Activated T-cell treated with anti-CD3 and anti-CD28 coated beads, Interleukin-2, amount 50 U/mL, for 24 hours (primary cell): ENCODE data around the gene CDC42BPB.

Experiments used
- DNase-seq: peaks from one replicate; pipeline ENCODE4 v3.0.0-alpha.2; 2020
- H3K27ac Mint-ChIP-seq: 2 replicates; pipeline ENCODE4 v1.8.0; 2020; ENCODE audit warnings: mild to moderate bottlenecking, mixed read lengths
- H3K27me3 Mint-ChIP-seq: 2 replicates; pipeline ENCODE4 v1.8.0; 2020; ENCODE audit warnings: mixed read lengths
- H3K36me3 Mint-ChIP-seq: 2 replicates; pipeline ENCODE4 v1.8.0; 2020; ENCODE audit warnings: low read depth, mixed read lengths
- H3K4me1 Mint-ChIP-seq: 2 replicates; pipeline ENCODE4 v1.8.0; 2020; ENCODE audit warnings: low read depth, mixed read lengths
- H3K4me3 Mint-ChIP-seq: 2 replicates; pipeline ENCODE4 v1.8.0; 2020; ENCODE audit warnings: mild to moderate bottlenecking, moderate library complexity, mixed read lengths
- H3K9me3 Mint-ChIP-seq: 2 replicates; pipeline ENCODE4 v1.8.0; 2020; ENCODE audit warnings: mixed read lengths

Gene CDC42BPB

GRCh38 chr14:103070971-103071542, 13.7 kb upstream of the CDC42BPB start:
- Mint-ChIP-seq H3K36me3 (no peaks in the 10 kb centered on the region), H3K4me3 (no peak overlapping the region), H3K9me3 (no peaks in the 10 kb centered on the region), H3K27ac (no peak overlapping the region), H3K27me3 (peaks cover 8% of the 10 kb centered on the region), H3K4me1 (peaks cover 1% of the 10 kb centered on the region)
- no peak for DNase-seq

DNA sequence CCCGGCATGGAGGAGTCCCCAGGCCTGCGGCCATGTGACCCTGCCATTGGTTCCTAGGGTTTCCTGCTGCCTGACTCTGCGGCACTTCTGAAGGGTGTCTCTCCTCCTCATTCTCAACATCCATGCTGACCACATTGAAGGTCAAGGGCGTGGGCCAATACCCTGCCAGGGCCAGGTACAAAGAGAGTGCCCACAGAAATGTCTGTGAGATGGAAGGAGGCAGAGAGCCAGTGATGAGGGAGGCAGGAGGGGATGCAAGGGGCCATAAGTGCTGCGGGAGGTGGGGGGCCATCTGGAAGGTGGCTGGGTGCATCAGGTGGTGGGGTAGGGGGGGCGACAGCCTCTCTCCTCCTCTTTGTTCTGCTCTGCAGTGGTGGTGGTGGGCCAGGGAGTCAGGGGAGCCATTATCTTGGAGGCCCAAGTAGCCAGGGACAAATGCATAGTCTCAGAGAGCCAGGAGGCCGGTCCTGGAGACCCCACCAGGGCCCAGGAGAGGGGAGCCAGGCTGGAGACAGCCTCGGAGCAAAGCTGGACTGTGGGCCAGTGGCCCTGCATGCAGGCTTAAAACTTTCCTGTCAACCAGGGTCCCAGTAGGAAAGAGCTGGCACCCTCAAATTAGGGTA, 13.0 kb upstream of the CDC42BPB start:
- no peaks in the 10 kb centered on the region for H3K36me3 Mint-ChIP-seq
- H3K4me3 Mint-ChIP-seq: no peak overlapping the region
- H3K9me3 Mint-ChIP-seq: no peaks in the 10 kb centered on the region
- H3K4me1 Mint-ChIP-seq: peaks cover 1% of the 10 kb centered on the region
- no peak for DNase-seq
- no peak overlapping the region for H3K27ac Mint-ChIP-seq
- H3K27me3 Mint-ChIP-seq: peaks cover 8% of the 10 kb centered on the region

- H3K9me3 Mint-ChIP-seq: no peaks in the 10 kb centered on the region
- no peak for DNase-seq
- H3K4me1 Mint-ChIP-seq: no peaks in the 10 kb centered on the region
- peaks cover 3% of the 10 kb centered on the region for H3K27me3 Mint-ChIP-seq
- H3K36me3 Mint-ChIP-seq: no peaks in the 10 kb centered on the region
- no peak overlapping the region for H3K4me3 Mint-ChIP-seq
- no peak overlapping the region for H3K27ac Mint-ChIP-seq
Observed at GRCh38 chr14:103068351-103069073, 11.2 kb upstream of the CDC42BPB start.

DNA sequence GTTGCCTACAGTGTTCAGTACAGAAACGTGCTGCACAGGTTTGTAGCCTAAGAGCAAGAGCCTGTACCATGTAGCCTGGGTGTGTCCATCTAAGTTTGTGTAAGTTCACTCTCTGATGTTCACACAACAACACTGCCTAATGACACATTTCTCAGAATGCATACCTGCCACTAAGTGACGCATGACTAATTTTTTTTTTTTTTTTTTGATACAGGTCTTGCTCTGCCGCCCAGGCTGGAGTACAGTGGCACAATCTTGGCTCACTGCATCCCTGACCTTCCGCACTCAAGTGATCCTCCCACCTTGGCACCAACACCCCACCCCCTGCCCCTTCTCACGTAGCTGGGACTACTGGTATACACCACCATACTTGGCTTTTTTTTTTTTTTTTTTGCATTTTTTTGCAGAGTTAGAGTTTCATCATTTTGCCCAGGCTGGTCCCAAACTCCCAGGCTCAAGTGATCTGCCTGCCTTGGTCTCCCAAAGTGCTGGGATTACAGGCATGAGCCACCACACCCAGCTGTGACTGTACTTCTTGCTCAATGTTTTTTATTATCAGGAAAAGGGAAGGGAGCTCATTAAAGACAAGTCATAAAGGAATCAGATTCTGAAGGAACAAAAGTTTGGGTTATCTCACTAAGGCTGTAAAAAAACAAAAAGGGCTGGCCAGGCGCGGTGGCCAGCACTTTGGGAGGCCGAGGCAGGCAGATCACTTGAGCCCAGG, 10.0 kb upstream of the CDC42BPB start:
- H3K4me1 Mint-ChIP-seq: no peaks in the 10 kb centered on the region
- peaks cover 3% of the 10 kb centered on the region for H3K27me3 Mint-ChIP-seq
- no peak overlapping the region for H3K27ac Mint-ChIP-seq
- no peak for DNase-seq
- H3K9me3 Mint-ChIP-seq: no peaks in the 10 kb centered on the region
- H3K4me3 Mint-ChIP-seq: no peak overlapping the region
- no peaks in the 10 kb centered on the region for H3K36me3 Mint-ChIP-seq

- Mint-ChIP-seq H3K4me3 (no peak overlapping the region), H3K27me3 (peaks cover 11% of the 10 kb centered on the region), H3K27ac (no peak overlapping the region), H3K4me1 (no peaks in the 10 kb centered on the region), H3K9me3 (no peaks in the 10 kb centered on the region), H3K36me3 (no peaks in the 10 kb centered on the region)
- no peak for DNase-seq
Observed at GRCh38 chr14:103066399-103066798, 9.1 kb upstream of the CDC42BPB start.

DNA sequence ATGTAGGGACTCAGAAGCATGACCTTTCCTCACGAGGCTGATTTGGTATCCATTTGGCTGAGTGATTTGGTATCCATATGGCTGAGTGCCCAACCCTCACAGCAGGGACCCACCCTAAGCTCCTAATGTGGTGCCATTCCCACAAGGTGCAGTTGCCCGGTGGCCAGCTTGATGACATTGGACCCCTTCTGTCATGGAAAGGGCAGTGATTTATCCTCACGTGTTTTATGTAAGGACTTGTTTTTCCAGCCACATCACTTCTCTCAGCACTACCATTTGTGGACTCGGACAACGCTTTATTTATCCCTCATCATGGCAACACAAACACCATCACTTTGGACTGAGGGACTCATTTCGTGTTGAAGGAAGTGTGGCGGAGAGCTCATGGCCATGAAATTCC, 8.5 kb upstream of the CDC42BPB start:
- no peaks in the 10 kb centered on the region for H3K4me1 Mint-ChIP-seq
- no peaks in the 10 kb centered on the region for H3K9me3 Mint-ChIP-seq
- no peak overlapping the region for H3K4me3 Mint-ChIP-seq
- H3K27ac Mint-ChIP-seq: no peak overlapping the region
- no peak for DNase-seq
- no peaks in the 10 kb centered on the region for H3K36me3 Mint-ChIP-seq
- peaks cover 11% of the 10 kb centered on the region for H3K27me3 Mint-ChIP-seq

GRCh38 chr14:103064978-103065377, 7.6 kb upstream of the CDC42BPB start:
- Mint-ChIP-seq H3K27ac (no peak overlapping the region), H3K27me3 (peaks cover 15% of the 10 kb centered on the region), H3K9me3 (no peaks in the 10 kb centered on the region), H3K4me1 (no peaks in the 10 kb centered on the region), H3K4me3 (no peak overlapping the region), H3K36me3 (no peaks in the 10 kb centered on the region)
- DNase-seq: no peak

- Mint-ChIP-seq H3K4me3 (no peak overlapping the region), H3K4me1 (no peaks in the 10 kb centered on the region), H3K36me3 (no peaks in the 10 kb centered on the region), H3K27ac (no peak overlapping the region), H3K27me3 (peaks cover 20% of the 10 kb centered on the region), H3K9me3 (no peaks in the 10 kb centered on the region)
- DNase-seq: no peak
Observed at GRCh38 chr14:103064436-103064835, 7.1 kb upstream of the CDC42BPB start.

DNA sequence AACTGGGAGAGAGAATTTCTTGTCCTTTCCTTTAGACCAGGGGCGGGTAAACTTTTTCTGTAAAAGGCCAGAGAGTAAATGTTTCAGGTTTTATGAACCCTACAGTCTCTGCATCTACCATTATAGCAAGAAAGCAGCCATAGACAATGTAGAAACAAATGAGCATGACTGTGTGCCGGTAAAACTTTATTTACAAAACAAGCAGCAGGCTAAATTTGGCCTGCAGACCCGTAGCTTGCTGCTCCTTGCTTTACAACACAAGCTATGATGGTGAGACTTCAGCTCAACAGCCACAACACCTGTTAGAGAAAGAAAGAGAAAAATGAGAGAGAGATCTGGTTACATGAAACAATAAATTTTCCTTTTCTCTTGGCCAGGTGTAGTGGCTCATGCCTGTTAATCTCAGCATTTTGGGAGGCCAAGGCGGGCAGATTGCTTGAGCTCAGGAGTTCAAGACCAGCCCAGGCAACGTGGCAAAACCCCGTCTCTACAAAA, 4.2 kb upstream of the CDC42BPB start:
- Mint-ChIP-seq H3K9me3 (no peaks in the 10 kb centered on the region), H3K4me3 (no peak overlapping the region), H3K4me1 (peaks cover 5% of the 10 kb centered on the region), H3K27me3 (peaks cover 32% of the 10 kb centered on the region), H3K27ac (no peak overlapping the region), H3K36me3 (no peaks in the 10 kb centered on the region)
- DNase-seq: no peak

DNA sequence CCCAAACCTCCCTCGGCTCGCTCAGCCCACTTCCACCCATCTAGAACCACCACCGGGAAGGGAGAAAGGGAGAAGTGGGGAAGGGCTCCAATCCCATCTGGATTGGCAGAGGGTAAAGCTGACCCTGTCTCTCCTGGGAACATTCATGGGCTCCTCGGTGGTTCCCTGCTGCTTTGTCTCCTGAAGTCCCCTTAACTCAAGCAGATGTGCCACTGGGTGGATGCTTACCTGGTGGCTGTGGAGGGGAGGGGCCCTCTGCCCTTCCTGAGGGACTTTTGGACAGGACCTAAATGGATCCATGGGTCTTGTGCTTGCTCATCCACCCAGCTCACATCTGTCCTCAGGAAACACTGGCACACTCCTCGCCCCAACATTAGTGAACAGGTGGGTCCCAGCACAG, 2.2 kb upstream of the CDC42BPB start:
- H3K4me3 Mint-ChIP-seq: no peak overlapping the region
- no peak overlapping the region for H3K27ac Mint-ChIP-seq
- no peaks in the 10 kb centered on the region for H3K36me3 Mint-ChIP-seq
- H3K4me1 Mint-ChIP-seq: peaks cover 12% of the 10 kb centered on the region
- peaks cover 40% of the 10 kb centered on the region for H3K27me3 Mint-ChIP-seq
- no peaks in the 10 kb centered on the region for H3K9me3 Mint-ChIP-seq
- DNase-seq: no peak

- H3K4me3 Mint-ChIP-seq: peak overlapping the region; percentile 46
- peaks cover 12% of the 10 kb centered on the region for H3K4me1 Mint-ChIP-seq
- no peak overlapping the region for H3K27ac Mint-ChIP-seq
- DNase-seq: no peak
- H3K36me3 Mint-ChIP-seq: no peaks in the 10 kb centered on the region
- H3K9me3 Mint-ChIP-seq: no peaks in the 10 kb centered on the region
- H3K27me3 Mint-ChIP-seq: peaks cover 40% of the 10 kb centered on the region
Observed at GRCh38 chr14:103058164-103059055, 1.1 kb upstream of the CDC42BPB start.

- no peak for DNase-seq
Observed at GRCh38 chr14:103057028-103057371, 349 bp downstream of the CDC42BPB start.

DNA sequence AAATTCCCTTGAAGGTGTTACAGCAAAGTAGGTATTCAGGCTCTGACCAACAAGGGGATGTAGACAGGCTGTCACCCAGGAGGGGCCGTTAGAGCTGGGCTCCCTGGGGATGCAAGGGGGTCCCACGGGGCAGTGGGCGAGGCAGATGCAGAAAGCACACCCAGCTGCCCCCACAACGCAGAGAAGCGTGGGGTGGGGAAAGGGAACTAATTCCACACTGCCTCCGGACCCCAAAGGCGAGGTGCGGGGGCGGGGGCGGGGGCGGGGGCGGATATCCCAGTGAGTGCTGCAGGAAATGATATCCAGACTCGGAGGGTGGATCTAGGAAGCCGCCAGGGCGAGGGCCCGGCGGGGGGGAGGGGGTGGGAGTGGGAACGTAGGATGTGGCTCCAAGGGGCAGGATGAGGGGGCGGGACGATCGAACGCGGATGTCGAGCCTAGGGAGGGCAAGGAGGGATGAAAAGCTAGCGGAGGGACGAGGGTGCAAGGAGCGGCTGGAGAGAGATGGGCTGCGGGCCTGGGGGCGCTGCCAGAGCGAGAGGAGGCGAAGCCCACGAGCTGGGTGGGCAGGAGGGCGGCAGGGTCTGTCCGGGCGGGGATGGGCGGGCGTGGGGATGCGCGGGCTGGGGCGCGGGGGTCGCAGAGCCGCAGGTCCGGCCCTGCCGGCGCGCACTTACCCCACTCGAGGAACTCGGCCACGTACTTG, 874 bp downstream of the CDC42BPB start:
- Mint-ChIP-seq H3K4me3 (peak overlapping the region; percentile 57), H3K27me3 (peaks cover 35% of the 10 kb centered on the region), H3K36me3 (no peaks in the 10 kb centered on the region), H3K27ac (no peak overlapping the region), H3K9me3 (no peaks in the 10 kb centered on the region), H3K4me1 (peaks cover 12% of the 10 kb centered on the region)
- no peak for DNase-seq

More at GRCh38 chr14:103057028-103057371, 349 bp downstream of the CDC42BPB start:
- Mint-ChIP-seq H3K27me3 (peaks cover 40% of the 10 kb centered on the region), H3K4me1 (peaks cover 12% of the 10 kb centered on the region), H3K36me3 (no peaks in the 10 kb centered on the region), H3K4me3 (no peak overlapping the region), H3K9me3 (no peaks in the 10 kb centered on the region), H3K27ac (no peak overlapping the region)
